ENCODE data around the gene KIAA1671. TPM values are rescaled to one million over a fixed set of nuclear protein-coding genes. Genes with fewer than 3 reads are reported as not detected.
A peak's percentile ranks its signal among the peaks of the same experiment; 100 is the strongest.

The KIAA1671 gene
- total and polyA plus RNA-seq, 2 of the 13 experiments (the other 11 are each of a cell fraction or from before 2014, with no cell fraction given) = 13.5 to 13.6 TPM

GRCh38 chr22:25125693-25126357 lies 173.3 kb downstream of the KIAA1671 start (continued):
- no peak for TF ChIP-seq SNAPC4 (CRISPR knock-in tag; IDR thresholded peaks at IDR 0.05)
- no peak for TF ChIP-seq ZNF276 (CRISPR knock-in tag; IDR thresholded peaks at IDR 0.05; ENCODE audit: low read depth)

- FAIRE-seq = no peak
- Histone ChIP-seq H3K4me1 (ENCODE audit: insufficient read depth, low read length) (peaks cover 4% of the 10 kb centered on the region), H3K27ac (ENCODE audit: extremely low read length, insufficient read depth, low read length) (no peak overlapping the region), H3K27me3 (ENCODE audit: control insufficient read depth in 1 of 2, insufficient read depth in 2 of 2, low read length in 2 of 2) (no peaks in the 10 kb centered on the region), H3K4me2 (ENCODE audit: low read depth, low read length) (no peak overlapping the region), H3K9me3 (ENCODE audit: low read length) (no peaks in the 10 kb centered on the region), H3K4me3 (replicated peaks in 1 of 3; ENCODE audit: insufficient read depth in 1 of 3, low read depth in 2 of 3, low read length in 3 of 3) (no peak overlapping the region), H3K36me3 (replicated peaks in 1 of 2; ENCODE audit: control insufficient read depth in 1 of 2, insufficient read depth in 2 of 2, low read length in 2 of 2) (peaks cover 4 to 11% of the 10 kb centered on the region in 2 experiments; a peak in 3 of 5 replicates), H3K9ac (ENCODE audit: insufficient read depth, low read depth, low read length) (no peak overlapping the region), H3K79me2 (ENCODE audit: insufficient read depth, low read length) (peaks cover 30% of the 10 kb centered on the region), H2AFZ (ENCODE audit: low read length) (no peak overlapping the region), H4K20me1 (ENCODE audit: insufficient read depth, low read length) (no peaks in the 10 kb centered on the region)
- DNase-seq (ENCODE audit: low spot score) = no peak
- ATAC-seq = no peak
- 100% methylated on average over 1 of the region's 1 CpG for whole genome bisulfite sequencing (ENCODE audit: low lambda C conversion rate)
- no TSS peak for BruUV-seq (replicated peaks)
- TF ChIP-seq KDM5B (CRISPR knock-in tag; IDR thresholded peaks at IDR 0.05; ENCODE audit: borderline replicate concordance) (no peak), ZNF768 (CRISPR knock-in tag; IDR thresholded peaks at IDR 0.05) (peak; percentile 87; the same call in 1 of the 2 replicates), ZBED4 (CRISPR knock-in tag; IDR thresholded peaks at IDR 0.05; ENCODE audit: borderline replicate concordance) (no peak)
- POLR2A ChIA-PET = no interaction called here
- intact Hi-C loops (cut with micrococcal nuclease; ENCODE audit: unreplicated experiment) = no loop called here
- CTCF ChIA-PET (ENCODE audit: low intra/inter-chr PET ratio, low total read pairs) = no interaction called here
- in situ Hi-C loops (cut with HindIII; ENCODE audit: extremely low pct_ligation_motif_present, low pct_unique_long_range_greater_than_20kb) = no loop called here
These were observed 174.0 kb downstream of the KIAA1671 start for GRCh38 chr22:25126510-25126909.
